Liver (tissue), 9 donors: ENCODE measurements around the gene KANSL2. TPM values are rescaled to one million over a fixed set of nuclear protein-coding genes. Genes with fewer than 3 reads are reported as not detected.
"Not testable (repeated sequence)": the region's sequence is repeated elsewhere in the genome, so short reads cannot be mapped to it uniquely, and the experiment has no call there.

Experiments used
- DNase-seq: peaks from one replicate; pipeline ENCODE4 v3.0.0-alpha.2; 2017; ENCODE audit warnings: low spot score
- H3K27ac ChIP-seq, 2 donors: one replicate each; pipeline ENCODE4 v1.7.0; 2013; ENCODE audit warnings: inconsistent platforms in 2 of 2, low read length in 2 of 2, control low read depth in 1 of 2, low read depth in 1 of 2, mild to moderate bottlenecking in 1 of 2
- H3K27me3 ChIP-seq, 4 donors: one replicate each; pipeline versions ENCODE4 v1.6.1 to v1.7.0; 2013; ENCODE audit warnings: low read length in 3 of 4, inconsistent platforms in 1 of 4, mild to moderate bottlenecking in 1 of 4, moderate library complexity in 1 of 4; ENCODE audit not compliant: control insufficient read depth in 4 of 4, insufficient read depth in 4 of 4
- H3K36me3 ChIP-seq, 4 donors: one replicate each; pipeline versions ENCODE4 v1.6.1 to v1.7.0; 2013; ENCODE audit warnings: low read length in 3 of 4, mild to moderate bottlenecking in 3 of 4, low read depth in 1 of 4, moderate library complexity in 1 of 4; ENCODE audit not compliant: control insufficient read depth in 4 of 4, insufficient read depth in 3 of 4
- H3K4me1 ChIP-seq, 4 donors: one replicate each; pipeline versions ENCODE4 v1.6.1 to v1.7.0; 2013; ENCODE audit warnings: low read length in 3 of 4, mild to moderate bottlenecking in 3 of 4, moderate library complexity in 1 of 4; ENCODE audit not compliant: control insufficient read depth in 4 of 4, insufficient read depth in 4 of 4
- H3K4me3 ChIP-seq, 3 donors: one replicate each; pipeline versions ENCODE4 v1.6.1 to v1.7.0; 2013; ENCODE audit warnings: low read length in 3 of 3, control low read depth in 1 of 3, low read depth in 1 of 3, mild to moderate bottlenecking in 1 of 3
- H3K9ac ChIP-seq, 2 donors: one replicate each; pipeline ENCODE4 v1.7.0; 2013; ENCODE audit warnings: low read length in 2 of 2, mild to moderate bottlenecking in 2 of 2, moderate library complexity in 2 of 2, control low read depth in 1 of 2, low read depth in 1 of 2
- H3K9me3 ChIP-seq, 4 donors: one replicate each; pipeline versions ENCODE4 v1.6.1 to v1.7.0; 2013; ENCODE audit warnings: low read length in 3 of 4; ENCODE audit not compliant: control insufficient read depth in 4 of 4
- ATF3 ChIP-seq: IDR thresholded peaks from 2 replicates; pipeline ENCODE4 v1.6.1; 2016; ENCODE audit warnings: antibody characterized with exemption
- CTCF ChIP-seq: fragments of 150-350 bp; IDR thresholded peaks from 2 replicates; pipeline ENCODE4 v1.5.1; 2017; ENCODE audit warnings: improper control_type of control experiment, low read depth, low read length; ENCODE audit not compliant: missing input control
- EGR1 ChIP-seq, 2 donors: IDR thresholded peaks; 2 replicates each; pipeline ENCODE4 v1.6.1; 2016 to 2018; ENCODE audit warnings: antibody characterized with exemption in 2 of 2, low read depth in 2 of 2
- FOXA1 ChIP-seq: IDR thresholded peaks from 2 replicates; pipeline ENCODE4 v1.6.1; 2016; ENCODE audit warnings: antibody characterized with exemption
- GABPA ChIP-seq, 2 donors: IDR thresholded peaks in 1 of 2; conservative IDR thresholded peaks in 1 of 2; 2 replicates each; pipeline ENCODE4 v1.6.1; 2016; ENCODE audit warnings: antibody characterized with exemption in 2 of 2, mild to moderate bottlenecking in 1 of 2, moderate library complexity in 1 of 2
- HNF4A ChIP-seq, 2 donors: conservative IDR thresholded peaks; 2 replicates each; pipeline ENCODE4 v1.6.1; 2016; ENCODE audit warnings: antibody characterized with exemption in 2 of 2, mild to moderate bottlenecking in 2 of 2
- HNF4G ChIP-seq: IDR thresholded peaks from 2 replicates; pipeline ENCODE4 v1.6.1; 2016; ENCODE audit warnings: antibody characterized with exemption
- JUND ChIP-seq, 2 donors: IDR thresholded peaks; 2 replicates each; pipeline ENCODE4 v1.6.1; 2016; ENCODE audit warnings: antibody characterized with exemption in 2 of 2
- NR2F2 ChIP-seq: IDR thresholded peaks from 2 replicates; pipeline ENCODE4 v1.6.1; 2016; ENCODE audit warnings: antibody characterized with exemption
- RAD21 ChIP-seq, 2 donors: IDR thresholded peaks; 2 replicates each; pipeline ENCODE4 v1.6.1; 2016; ENCODE audit warnings: antibody characterized with exemption in 2 of 2, mild to moderate bottlenecking in 2 of 2
- REST ChIP-seq: IDR thresholded peaks from 2 replicates; pipeline ENCODE4 v1.6.1; 2016; ENCODE audit warnings: antibody characterized with exemption, mild to moderate bottlenecking
- RXRA ChIP-seq, 2 donors: IDR thresholded peaks; 2 replicates each; pipeline ENCODE4 v1.6.1; 2017 to 2018; ENCODE audit warnings: antibody characterized with exemption in 2 of 2, mild to moderate bottlenecking in 1 of 2
- TAF1 ChIP-seq: conservative IDR thresholded peaks from 2 replicates; pipeline ENCODE4 v1.6.1; 2016; ENCODE audit warnings: antibody characterized with exemption, mild to moderate bottlenecking
- WGBS: extraction: QIAGEN DNeasy Blood & Tissue Kit; methylation state at CpG from one replicate; pipeline ENCODE4 v1.1.7; 2013; 5-methylcytosine and 5-hydroxymethylcytosine counted together
- polyA plus RNA-seq, 2 donors: library from polyadenylated mRNA; stranded (reverse) in 1 of 2; unstranded in 1 of 2; fragments of 200-250 nt in 1 of 2; fragments of >200 nt in 1 of 2; fragmentation: Nextera tagmentation in 1 of 2; extraction: Ambion mirVana in 1 of 2; gene quantifications; one replicate each; pipeline versions ENCODE4 v1.2.1 to v1.2.3, GENCODE V29; 2013 to 2015
- total RNA-seq, 2 donors: library from RNA; depleted of rRNA; stranded (reverse); fragments of >200 nt; gene quantifications; one replicate each; pipeline ENCODE4 v1.2.3, GENCODE V29; 2014
- donor health status: healthy.
- donor health status: healthy.
- donor health status: healthy.
- donor health status: healthy.
- donor health status: healthy.

Gene KANSL2
- total and polyA plus RNA-seq, 4 donors, result 7.0 to 23.0 (median 14.8) TPM

- no peaks in the 10 kb centered on the region for H3K4me1 ChIP-seq
- 95% methylated on average over 3 of the region's 3 CpGs for WGBS
- H3K36me3 ChIP-seq, result no peaks in the 10 kb centered on the region
- no peak overlapping the region for H3K4me3 ChIP-seq
- H3K27ac ChIP-seq, result no peak overlapping the region
- no peaks in the 10 kb centered on the region for H3K9me3 ChIP-seq
- H3K9ac ChIP-seq, result no peak overlapping the region
- TF ChIP-seq HNF4G (no peak), NR2F2 (no peak), ATF3 (no peak), JUND (IDR thresholded peaks at IDR 0.05) (no peak), RAD21 (IDR thresholded peaks at IDR 0.05) (no peak), CTCF (no peak), TAF1 (no peak), RXRA (IDR thresholded peaks at IDR 0.05) (no peak), HNF4A (conservative IDR thresholded peaks at IDR 0.05) (no peak), FOXA1 (no peak), EGR1 (IDR thresholded peaks at IDR 0.05; ENCODE audit: low read depth in 2 of 2) (no peak), GABPA (IDR thresholded peaks at IDR 0.05 in 1 of 2, conservative IDR thresholded peaks at IDR 0.05 in 1 of 2) (no peak)
- H3K27me3 ChIP-seq, result no peaks in the 10 kb centered on the region
- DNase-seq, result no peak
Measured at GRCh38 chr12:48629541-48629940, 52.5 kb downstream of the KANSL2 start.

- Histone ChIP-seq H3K27ac (no peak overlapping the region), H3K4me3 (no peak overlapping the region), H3K4me1 (no peaks in the 10 kb centered on the region), H3K9me3 (no peaks in the 10 kb centered on the region), H3K27me3 (no peaks in the 10 kb centered on the region), H3K36me3 (no peaks in the 10 kb centered on the region), H3K9ac (no peak overlapping the region)
- DNase-seq, result no peak
- WGBS, result 78% methylated on average over 4 of the region's 4 CpGs
- TF ChIP-seq ATF3, result no peak
- no peak for TF ChIP-seq REST
- no peak for TF ChIP-seq CTCF
Measured at GRCh38 chr12:48627556-48627955, 54.5 kb downstream of the KANSL2 start.

GRCh38 chr12:48622997-48623396, 59.0 kb downstream of the KANSL2 start:
- DNase-seq, H3K4me3 ChIP-seq, H3K27ac ChIP-seq, H3K27me3 ChIP-seq, H3K9me3 ChIP-seq, H3K4me1 ChIP-seq, H3K36me3 ChIP-seq, H3K9ac ChIP-seq: not testable (repeated sequence)
- WGBS, result 91% methylated on average over 7 of the region's 7 CpGs
